OCI-LY7 (cell line): ENCODE results near the gene KRT16.

Source experiments
- EZH2phosphoT487 ChIP-seq: fragments of 200-600 bp; sonication (generic); IDR thresholded peaks from 2 replicates; pipeline ENCODE4 v1.6.1; 2018; ENCODE audit warnings: low read depth, borderline replicate concordance, mild to moderate bottlenecking, mixed run types, antibody characterized with exemption, low read length, moderate library complexity, mixed read lengths
- TF ChIP-seq, protein P1 (sequence below): fragments of 200-600 bp; sonication (generic); conservative IDR thresholded peaks from 2 replicates; pipeline ENCODE4 v1.5.1; 2014; ENCODE audit warnings: mild to moderate bottlenecking, antibody characterized with exemption, low read length, moderate library complexity, mixed read lengths

DNA sequence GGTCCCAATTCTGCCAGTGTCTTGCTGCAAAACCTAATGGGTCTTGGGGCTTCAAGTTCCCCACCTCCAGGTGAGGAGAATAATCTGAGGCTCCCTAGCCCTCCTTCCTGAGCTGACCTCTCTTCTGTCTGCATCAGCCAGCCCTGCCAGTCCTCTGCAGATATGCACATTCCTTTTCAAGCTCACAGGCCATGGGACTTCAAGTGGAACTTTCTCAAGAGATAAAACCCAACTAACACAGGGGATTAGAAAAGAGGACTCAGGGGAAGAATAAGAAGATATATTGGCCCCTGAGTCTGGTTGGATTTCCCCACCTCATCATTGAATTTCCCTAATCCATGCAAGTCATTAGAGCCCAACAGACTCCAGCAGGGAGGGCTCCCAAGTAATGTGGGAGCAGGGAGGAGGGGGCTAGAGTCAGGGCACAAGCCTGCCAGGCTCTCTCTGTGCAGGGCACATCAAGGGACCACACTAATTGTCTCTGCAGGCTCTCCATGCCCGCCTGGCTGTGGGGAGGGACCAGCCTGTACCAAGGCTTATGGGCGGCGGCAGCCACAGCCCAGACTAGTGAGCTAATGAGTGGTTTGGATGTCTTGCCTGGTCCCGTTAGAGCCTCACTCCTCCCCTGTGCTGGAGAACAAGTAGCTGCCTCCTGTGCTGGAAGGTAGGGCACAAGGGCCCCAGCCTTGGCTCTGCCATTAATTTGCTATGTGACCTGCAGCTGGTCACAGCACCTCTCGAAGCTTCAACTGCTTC is 27.1 kb downstream of the KRT16 start:
- no peak for TF ChIP-seq EZH2phosphoT487
- TF ChIP-seq, protein P1, sequence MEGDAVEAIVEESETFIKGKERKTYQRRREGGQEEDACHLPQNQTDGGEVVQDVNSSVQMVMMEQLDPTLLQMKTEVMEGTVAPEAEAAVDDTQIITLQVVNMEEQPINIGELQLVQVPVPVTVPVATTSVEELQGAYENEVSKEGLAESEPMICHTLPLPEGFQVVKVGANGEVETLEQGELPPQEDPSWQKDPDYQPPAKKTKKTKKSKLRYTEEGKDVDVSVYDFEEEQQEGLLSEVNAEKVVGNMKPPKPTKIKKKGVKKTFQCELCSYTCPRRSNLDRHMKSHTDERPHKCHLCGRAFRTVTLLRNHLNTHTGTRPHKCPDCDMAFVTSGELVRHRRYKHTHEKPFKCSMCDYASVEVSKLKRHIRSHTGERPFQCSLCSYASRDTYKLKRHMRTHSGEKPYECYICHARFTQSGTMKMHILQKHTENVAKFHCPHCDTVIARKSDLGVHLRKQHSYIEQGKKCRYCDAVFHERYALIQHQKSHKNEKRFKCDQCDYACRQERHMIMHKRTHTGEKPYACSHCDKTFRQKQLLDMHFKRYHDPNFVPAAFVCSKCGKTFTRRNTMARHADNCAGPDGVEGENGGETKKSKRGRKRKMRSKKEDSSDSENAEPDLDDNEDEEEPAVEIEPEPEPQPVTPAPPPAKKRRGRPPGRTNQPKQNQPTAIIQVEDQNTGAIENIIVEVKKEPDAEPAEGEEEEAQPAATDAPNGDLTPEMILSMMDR, result no peak
